HepG2 (cell line): Measurements from ENCODE around the gene VARS2. TPM values are rescaled to one million over a fixed set of nuclear protein-coding genes. Genes with fewer than 3 reads are reported as not detected.
A peak's percentile ranks its signal among the peaks of the same experiment; 100 is the strongest.

Experiments
- ATAC-seq: fragments of 200-7000 bp; cut with Tn5 transposase; 3 replicates; pipeline ENCODE4 v1.9.1; 2020; ENCODE audit warnings: mild to moderate bottlenecking, moderate library complexity
- BruUV-seq: library from RNA; stranded (reverse); fragments of 400-500 nt; replicated peaks from 2 replicates; lab custom pipeline; 2021; lab: Mats Ljungman, UMichigan
- CTCF ChIA-PET: fragments of 300-600 bp; formaldehyde crosslinking; extraction: SDS; loops from one replicate; lab custom pipeline; 2021; ENCODE audit warnings: low total read pairs, inconsistent platforms, low intra/inter-chr PET ratio; lab: Yijun Ruan, JAX
- POLR2A ChIA-PET: fragments of 350-600 bp; sonication (Branson Sonifier 250); formaldehyde crosslinking; loops from one replicate; lab custom pipeline; 2020; ENCODE audit warnings: antibody characterized with exemption, inconsistent platforms; lab: Yijun Ruan, JAX
- DNase-seq: peaks from one replicate; pipeline ENCODE4 v3.0.0-alpha.2; 2015; ENCODE audit warnings: low spot score
- FAIRE-seq: peaks from 3 replicates; lab custom pipeline; 2011; peaks lifted over from hg19 to GRCh38; lab: Jason Lieb, UNC
- H2AFZ ChIP-seq: one replicate; pipeline ENCODE4 v1.6.1; 2011; ENCODE audit warnings: low read length, inconsistent platforms
- H3K27ac ChIP-seq: fragments of 300-600 bp; 3 replicates; pipeline ENCODE4 v1.8.0; 2011; ENCODE audit warnings: mixed run types, mild to moderate bottlenecking, mixed read lengths, low read length, inconsistent platforms; ENCODE audit not compliant: insufficient read depth; ENCODE audit errors: extremely low read length
- H3K27me3 ChIP-seq, 2 experiments: fragments of 200-600 bp in 1 of 2; 2 replicates in 1 of 2; 3 replicates in 1 of 2; pipeline versions ENCODE4 v1.6.0 to v1.8.0; 2011; ENCODE audit warnings: low read length in 2 of 2, mild to moderate bottlenecking in 2 of 2, moderate library complexity in 2 of 2, inconsistent platforms in 1 of 2; ENCODE audit not compliant: insufficient read depth in 2 of 2, control insufficient read depth in 1 of 2
- H3K36me3 ChIP-seq, 2 experiments: fragments of 200-600 bp in 1 of 2; replicated peaks in 1 of 2; 2 replicates in 1 of 2; 3 replicates in 1 of 2; pipeline versions ENCODE4 v1.5.1 to v1.8.0; 2011; ENCODE audit warnings: low read length in 2 of 2, inconsistent platforms in 1 of 2; ENCODE audit not compliant: insufficient read depth in 2 of 2, control insufficient read depth in 1 of 2
- H3K4me1 ChIP-seq: 2 replicates; pipeline ENCODE4 v1.5.1; 2012; ENCODE audit warnings: low read length, inconsistent platforms; ENCODE audit not compliant: insufficient read depth
- H3K4me2 ChIP-seq: 2 replicates; pipeline ENCODE4 v1.6.0; 2011; ENCODE audit warnings: low read depth, low read length, inconsistent platforms
- H3K4me3 ChIP-seq, 3 experiments: fragments of 200-600 bp in 1 of 3; sonication (generic), shearing (Covaris generic) in 1 of 3; replicated peaks in 1 of 3; 2 replicates each; pipeline ENCODE4 v1.5.1; 2011 to 2016; ENCODE audit warnings: low read length in 3 of 3, inconsistent platforms in 2 of 3, low read depth in 2 of 3, mild to moderate bottlenecking in 2 of 3, control low read depth in 1 of 3, mixed read lengths in 1 of 3; ENCODE audit not compliant: insufficient read depth in 1 of 3
- H3K79me2 ChIP-seq: one replicate; pipeline ENCODE4 v1.6.1; 2011; ENCODE audit warnings: low read length, inconsistent platforms; ENCODE audit not compliant: insufficient read depth
- H3K9ac ChIP-seq: 2 replicates; pipeline ENCODE4 v1.6.0; 2011; ENCODE audit warnings: mild to moderate bottlenecking, low read depth, low read length, inconsistent platforms; ENCODE audit not compliant: insufficient read depth
- H3K9me3 ChIP-seq: 2 replicates; pipeline ENCODE4 v1.5.1; 2012; ENCODE audit warnings: mild to moderate bottlenecking, low read length
- H4K20me1 ChIP-seq: 2 replicates; pipeline ENCODE4 v1.6.0; 2011; ENCODE audit warnings: inconsistent platforms, mild to moderate bottlenecking, low read length, moderate library complexity; ENCODE audit not compliant: insufficient read depth
- BCL3 ChIP-seq: sonication (generic); formaldehyde crosslinking; IDR thresholded peaks from 2 replicates; pipeline ENCODE4 v1.5.1; 2020; ENCODE audit warnings: mild to moderate bottlenecking, missing genetic modification reagents, moderate library complexity
- ELF3 ChIP-seq: IDR thresholded peaks from 2 replicates; pipeline ENCODE4 v1.6.1; 2016; ENCODE audit warnings: missing genetic modification reagents, missing compliant biosample characterization
- FOXA3 ChIP-seq: IDR thresholded peaks from 2 replicates; pipeline ENCODE4 v1.6.1; 2016; ENCODE audit warnings: missing genetic modification reagents, missing compliant biosample characterization
- GATAD1 ChIP-seq: IDR thresholded peaks from 2 replicates; pipeline ENCODE4 v1.6.1; 2016; ENCODE audit warnings: missing genetic modification reagents, missing compliant biosample characterization
- GFI1 ChIP-seq: sonication (generic); formaldehyde crosslinking; IDR thresholded peaks from 2 replicates; pipeline ENCODE4 v1.5.0; 2020; ENCODE audit warnings: missing genetic modification reagents, mild to moderate bottlenecking, borderline replicate concordance
- GLI4 ChIP-seq: sonication (generic); formaldehyde crosslinking; IDR thresholded peaks from 2 replicates; pipeline ENCODE4 v1.5.1; 2020; ENCODE audit warnings: missing genetic modification reagents, mild to moderate bottlenecking, moderate library complexity, borderline replicate concordance
- MLLT10 ChIP-seq: sonication (generic); formaldehyde crosslinking; IDR thresholded peaks from 2 replicates; pipeline ENCODE4 v1.4.0; 2020; ENCODE audit warnings: missing genetic modification reagents
- TRIM22 ChIP-seq: fragments of 450-650 bp; IDR thresholded peaks from 2 replicates; pipeline ENCODE4 v1.6.1; 2017
- XRCC5 ChIP-seq: fragments of 200-400 bp; formaldehyde crosslinking; optimal IDR thresholded peaks from 2 replicates; pipeline ENCODE3; 2017; ENCODE audit warnings: mild to moderate bottlenecking, low read length
- ZBTB10 ChIP-seq: sonication (generic); formaldehyde crosslinking; IDR thresholded peaks from 2 replicates; pipeline ENCODE4 v1.4.0; 2020; ENCODE audit warnings: missing genetic modification reagents, borderline replicate concordance
- ZNF570 ChIP-seq: sonication (generic); formaldehyde crosslinking; IDR thresholded peaks from 2 replicates; pipeline ENCODE4 v1.4.0; 2020; ENCODE audit warnings: mild to moderate bottlenecking, missing genetic modification reagents, borderline replicate concordance
- ZNF768 ChIP-seq: sonication (generic); formaldehyde crosslinking; IDR thresholded peaks from 2 replicates; pipeline ENCODE4 v1.4.0; 2020; ENCODE audit warnings: missing genetic modification reagents
- ZSCAN12 ChIP-seq: sonication (generic); formaldehyde crosslinking; IDR thresholded peaks from 2 replicates; pipeline ENCODE4 v1.9.0; 2021; ENCODE audit warnings: mild to moderate bottlenecking, missing genetic modification reagents
- WGBS: methylation state at CpG from one replicate; pipeline ENCODE4 v1.1.6; 2017; ENCODE audit warnings: low lambda C conversion rate; 5-methylcytosine and 5-hydroxymethylcytosine counted together
- in situ Hi-C: cut with HindIII; loops from 2 replicates; pipeline ENCODE4 v1.10.0; 2017; ENCODE audit warnings: low pct_unique_long_range_greater_than_20kb; ENCODE audit not compliant: extremely low pct_ligation_motif_present
- intact Hi-C: fragments of 100-400 bp; cut with micrococcal nuclease; formaldehyde crosslinking; loops from one replicate; pipeline ENCODE4 v1.10.0; 2022; ENCODE audit not compliant: unreplicated experiment
- polyA plus RNA-seq, 8 experiments: library from polyadenylated mRNA; depleted of rRNA in 3 of 8; stranded (reverse) in 7 of 8; unstranded in 1 of 8; fragments of >200 nt; fragmentation: Illumina TruSeq in 4 of 8; extraction: Trizol in 4 of 8; gene quantifications; 2 replicates each; pipeline versions ENCODE4 v1.2.1 to v1.2.3, GENCODE V29; 2011 to 2016; ENCODE audit warnings: low read depth in 4 of 8, missing spikeins in 1 of 8, mixed read lengths in 1 of 8; ENCODE audit not compliant: insufficient read depth in 1 of 8
- total RNA-seq, 5 experiments: library from RNA; depleted of rRNA; stranded (reverse); fragments of >200 nt; fragmentation: Illumina TruSeq; extraction: Trizol; gene quantifications; 2 replicates each; pipeline ENCODE4 v1.2.3, GENCODE V29; 2016; ENCODE audit warnings: low read depth in 1 of 5

The VARS2 gene
- total and polyA plus RNA-seq, 2 of the 13 experiments (the other 11 are each of a cell fraction or from before 2014, with no cell fraction given), result 61.8 to 71.8 TPM

- Histone ChIP-seq H2AFZ (no peak overlapping the region), H3K4me1 (peaks cover 49% of the 10 kb centered on the region), H4K20me1 (peaks cover 4% of the 10 kb centered on the region; the same call in 1 of the 2 replicates), H3K27me3 (peaks cover 6 to 14% of the 10 kb centered on the region in 2 experiments), H3K27ac (peak overlapping the region; percentile 50), H3K36me3 (peaks cover 12 to 27% of the 10 kb centered on the region in 2 experiments), H3K4me2 (peak overlapping the region; percentile 90), H3K4me3 (peak overlapping the region; percentile 80 to 91 (median 82)), H3K9ac (peak overlapping the region; percentile 65), H3K79me2 (peaks cover 19% of the 10 kb centered on the region), H3K9me3 (no peaks in the 10 kb centered on the region)
- peak; percentile 74 for ATAC-seq
- intact Hi-C loops (loop anchor here (1.0 kb wide), 1 partner anchor 21 kb away; no protein-coding TSS in a partner anchor), in situ Hi-C loops (no loop called here)
- ChIA-PET POLR2A (interaction anchor here (1.1 to 5.9 kb wide), 6 partner anchors 20 to 122 kb away, joined by 3 to 45 read pairs (median 15); partner anchors contain the start of genes GTF2H4 and VARS2), CTCF (no interaction called here)
- TSS peak; percentile 34 for BruUV-seq
- DNase-seq, result peak; percentile 95
- WGBS, result 18% methylated on average over 15 of the region's 18 CpGs
- FAIRE-seq, result peak; percentile 92
- TF ChIP-seq TRIM22, result no peak
- TF ChIP-seq XRCC5, result peak; percentile 22
- TF ChIP-seq GLI4 (CRISPR knock-in tag), result no peak
- TF ChIP-seq BCL3 (CRISPR knock-in tag), result no peak
- TF ChIP-seq FOXA3 (CRISPR knock-in tag), result peak; percentile 39; the same call in 1 of the 2 replicates
- no peak for TF ChIP-seq GFI1 (CRISPR knock-in tag)
- peak; percentile 98; the same call in 1 of the 2 replicates for TF ChIP-seq ZBTB10 (CRISPR knock-in tag)
- TF ChIP-seq ZNF768 (CRISPR knock-in tag), result 0 out of 2 replicates have a peak, but pooled peaks have one; percentile 41
- 0 out of 2 replicates have a peak, but pooled peaks have one; percentile 7 for TF ChIP-seq ELF3 (CRISPR knock-in tag)
- no peak for TF ChIP-seq ZSCAN12 (CRISPR knock-in tag)
- no peak for TF ChIP-seq GATAD1 (CRISPR knock-in tag)
- TF ChIP-seq ZNF570 (CRISPR knock-in tag), result no peak
- no peak for TF ChIP-seq MLLT10 (CRISPR knock-in tag)
These were observed 27.8 kb upstream of the VARS2 start for GRCh38 chr6:30885999-30886896.
